Adipocyte (in vitro differentiated cells): ENCODE results near the gene DYRK2.

ENCODE experiments used
- DNase-seq: peaks from one replicate; pipeline ENCODE4 v3.0.0-alpha.2; 2015; ENCODE audit warnings: low read depth
- H3K27me3 ChIP-seq: replicated peaks from 2 replicates; pipeline ENCODE4 v1.7.0; 2013; ENCODE audit warnings: mild to moderate bottlenecking, low read length, moderate library complexity; ENCODE audit not compliant: control insufficient read depth, insufficient read depth
- H3K36me3 ChIP-seq: 2 replicates; pipeline ENCODE4 v1.7.0; 2013; ENCODE audit warnings: low read length, mild to moderate bottlenecking, moderate library complexity; ENCODE audit not compliant: control insufficient read depth, insufficient read depth, severe bottlenecking
- H3K4me1 ChIP-seq: 2 replicates; pipeline ENCODE4 v1.7.0; 2013; ENCODE audit warnings: mild to moderate bottlenecking, low read length, moderate library complexity; ENCODE audit not compliant: control insufficient read depth, insufficient read depth
- H3K4me3 ChIP-seq: 2 replicates; pipeline ENCODE4 v1.7.0; 2013; ENCODE audit warnings: mild to moderate bottlenecking, low read length, moderate library complexity
- H3K9ac ChIP-seq: 2 replicates; pipeline ENCODE4 v1.7.0; 2013; ENCODE audit warnings: mild to moderate bottlenecking, low read length, moderate library complexity
- H3K9me3 ChIP-seq: 2 replicates; pipeline ENCODE4 v1.7.0; 2013; ENCODE audit warnings: mild to moderate bottlenecking, low read length, moderate library complexity; ENCODE audit not compliant: control insufficient read depth

The DYRK2 gene

DNA sequence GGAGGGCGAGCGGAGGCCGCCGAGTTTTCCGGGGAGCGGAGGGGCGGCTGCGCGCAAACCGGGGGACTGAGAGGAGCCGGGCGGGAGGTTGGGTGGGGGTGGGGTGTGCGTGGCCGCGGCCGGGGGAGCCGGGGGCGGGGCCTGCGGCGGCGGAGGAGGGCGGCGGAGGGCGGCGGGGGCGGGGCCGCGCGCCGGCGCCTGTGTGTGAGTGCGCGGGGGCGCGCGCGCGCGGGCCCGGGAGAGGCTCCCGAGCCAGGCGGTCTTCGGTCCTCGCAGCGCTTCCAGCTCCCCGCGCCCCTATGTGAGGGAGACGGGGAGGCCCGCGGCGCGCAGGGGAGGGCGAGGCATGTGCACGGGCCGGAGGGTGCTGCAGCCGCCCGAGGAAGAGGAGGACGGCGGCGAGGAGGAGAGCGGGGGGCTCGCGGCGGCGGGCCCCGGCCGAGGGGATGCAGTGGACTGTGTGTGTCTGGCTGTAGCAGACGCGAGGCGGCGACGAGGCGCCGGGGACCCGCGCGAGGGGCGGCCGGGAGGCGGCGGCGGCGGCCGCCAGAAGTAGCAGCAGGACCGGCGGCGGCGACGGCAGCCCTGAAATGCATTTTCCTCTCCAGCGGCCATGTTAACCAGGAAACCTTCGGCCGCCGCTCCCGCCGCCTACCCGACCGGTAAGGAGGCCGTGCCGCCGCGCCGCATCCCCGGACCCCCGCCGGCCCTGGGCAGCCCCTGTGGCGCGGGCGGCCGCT, at the start of gene DYRK2:
TSS of gene DYRK2 (plus strand) at position 225 of the 740 bp plus-strand sequence. CDS start at position 614, 389 bp downstream.
- peak within 1 kb of the TSS; percentile 95 for H3K9ac ChIP-seq
- DNase-seq, result peak; percentile 90
- H3K36me3 ChIP-seq, result peaks cover under 1% of the 10 kb centered on the region
- peak within 1 kb of the TSS; percentile 92 for H3K4me3 ChIP-seq
- H3K9me3 ChIP-seq, result no peaks in the 10 kb centered on the region
- H3K27me3 ChIP-seq, result no peaks in the 10 kb centered on the region
- H3K4me1 ChIP-seq, result peaks cover 43% of the 10 kb centered on the region

DNA sequence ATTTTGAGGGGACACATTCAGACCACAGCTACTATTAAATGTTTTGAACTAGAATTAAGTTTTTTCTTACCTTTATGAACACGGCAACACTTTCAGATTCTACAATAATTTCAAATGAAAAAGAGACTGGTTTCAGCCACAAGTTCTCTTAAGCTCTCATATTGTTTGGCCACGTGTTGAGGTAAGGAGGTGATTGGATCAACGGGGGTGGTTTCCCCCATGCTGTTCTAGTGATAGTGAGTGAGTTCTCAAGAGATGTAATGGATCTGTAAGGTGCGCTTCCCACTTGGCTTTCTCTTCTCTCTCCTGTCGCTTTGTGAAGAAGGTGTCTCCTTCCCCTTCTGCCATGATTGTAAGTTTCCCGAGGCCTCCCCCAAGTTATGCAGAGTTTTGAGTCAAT, 48.9 kb upstream of the DYRK2 start:
- Histone ChIP-seq H3K9ac (no peak overlapping the region), H3K36me3 (no peaks in the 10 kb centered on the region), H3K4me3 (no peak overlapping the region), H3K4me1 (no peaks in the 10 kb centered on the region), H3K9me3 (no peaks in the 10 kb centered on the region), H3K27me3 (no peaks in the 10 kb centered on the region)
- DNase-seq, result no peak

DNA sequence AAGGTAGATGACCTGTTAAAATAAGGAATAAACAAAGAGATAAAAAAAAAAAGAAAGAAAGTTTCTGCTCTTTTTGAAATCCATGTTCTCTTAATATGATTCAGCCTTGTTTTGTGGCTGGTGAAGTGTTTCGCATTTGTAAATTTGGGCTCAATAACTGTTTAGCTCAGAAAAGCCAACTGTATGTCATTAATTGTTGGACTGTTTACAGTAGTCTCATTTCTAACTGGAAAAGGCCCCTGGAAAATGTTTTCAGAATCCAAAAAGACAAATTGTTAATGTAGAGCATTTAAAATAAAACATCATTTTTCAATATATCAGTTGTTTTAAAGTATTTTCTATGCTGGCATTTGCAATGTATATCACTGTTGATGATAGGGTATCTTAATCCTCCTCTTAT, 47.4 kb upstream of the DYRK2 start:
- no peaks in the 10 kb centered on the region for H3K36me3 ChIP-seq
- no peak overlapping the region for H3K4me3 ChIP-seq
- no peaks in the 10 kb centered on the region for H3K27me3 ChIP-seq
- DNase-seq, result no peak
- H3K9me3 ChIP-seq, result no peaks in the 10 kb centered on the region
- H3K4me1 ChIP-seq, result no peaks in the 10 kb centered on the region
- H3K9ac ChIP-seq, result no peak overlapping the region

DNA sequence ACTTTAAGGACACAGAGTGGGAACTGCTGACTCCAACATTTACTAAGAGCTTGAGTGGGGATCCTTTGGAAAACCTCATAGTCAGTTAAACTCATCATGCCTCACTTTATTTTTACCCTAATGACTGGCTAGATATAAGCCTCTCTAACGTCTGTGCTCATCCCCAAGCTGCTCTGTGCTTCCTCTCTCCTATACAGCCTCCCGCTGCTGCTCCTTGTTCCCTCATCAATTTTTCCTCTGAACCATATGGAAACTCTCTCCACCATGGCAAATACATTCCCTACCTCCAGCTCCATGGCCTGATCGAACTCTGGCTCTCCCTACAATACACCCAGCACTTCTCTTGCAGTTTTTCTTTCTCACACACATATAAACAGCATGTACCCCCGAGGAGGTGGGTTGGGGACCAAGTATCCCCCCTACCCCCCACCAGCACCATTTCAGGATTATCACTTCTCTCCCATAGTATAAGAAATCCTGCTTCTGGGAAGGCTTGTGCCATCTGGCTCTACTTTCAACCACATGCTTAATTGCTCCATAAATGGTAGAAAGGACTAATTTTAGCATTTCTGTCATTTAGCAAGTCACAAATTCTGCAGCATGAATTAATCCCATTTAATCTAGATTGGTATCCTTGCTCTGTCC, 39.2 kb upstream of the DYRK2 start:
- no peaks in the 10 kb centered on the region for H3K9me3 ChIP-seq
- no peaks in the 10 kb centered on the region for H3K36me3 ChIP-seq

DNA sequence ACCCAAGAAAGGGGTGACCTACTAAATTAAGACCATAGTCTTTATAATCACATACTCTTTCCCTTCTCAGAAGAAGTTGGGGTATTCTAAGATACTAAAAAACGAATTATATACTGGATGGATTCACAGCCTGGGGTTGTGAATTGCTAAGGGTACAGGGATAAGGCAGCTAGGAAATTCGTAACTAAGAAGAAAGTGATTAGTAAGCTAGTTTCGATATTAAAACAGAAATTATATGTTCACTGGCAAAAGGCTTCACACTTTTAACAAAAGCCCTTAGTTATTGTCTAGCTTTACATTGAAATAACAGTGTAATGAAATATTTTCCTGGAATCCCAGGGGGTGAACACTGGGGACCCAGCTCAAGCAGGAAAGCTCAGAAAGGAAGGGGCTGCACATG, 35.5 kb upstream of the DYRK2 start:
- Histone ChIP-seq H3K9ac (no peak overlapping the region), H3K4me1 (no peaks in the 10 kb centered on the region), H3K4me3 (no peak overlapping the region), H3K36me3 (no peaks in the 10 kb centered on the region), H3K9me3 (no peaks in the 10 kb centered on the region), H3K27me3 (no peaks in the 10 kb centered on the region)
- no peak for DNase-seq

More for the DNA sequence above, 39.2 kb upstream of the DYRK2 start:
- Histone ChIP-seq H3K9ac (no peak overlapping the region), H3K4me1 (no peaks in the 10 kb centered on the region), H3K4me3 (no peak overlapping the region), H3K27me3 (no peaks in the 10 kb centered on the region)
- DNase-seq, result no peak

DNA sequence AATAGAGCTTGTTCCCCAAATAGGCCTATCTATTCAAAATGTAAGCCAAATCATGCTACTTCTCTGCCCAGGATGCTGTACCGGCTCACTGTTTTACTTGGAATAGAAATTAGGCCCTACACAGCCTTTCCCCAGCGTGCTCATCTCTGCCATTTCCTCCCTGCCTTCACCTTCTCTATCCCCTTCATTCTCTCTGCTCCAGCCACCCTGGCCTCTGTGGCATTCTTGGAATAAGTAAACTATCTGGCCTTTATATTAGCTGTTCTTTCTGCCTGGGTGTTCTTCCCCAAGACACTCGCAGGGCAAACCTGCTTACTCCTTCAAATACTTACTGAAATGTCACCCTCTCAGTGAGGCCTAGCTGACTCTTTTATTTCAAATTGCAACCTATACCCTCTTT, 30.9 kb upstream of the DYRK2 start:
- no peaks in the 10 kb centered on the region for H3K27me3 ChIP-seq
- no peaks in the 10 kb centered on the region for H3K9me3 ChIP-seq
- no peak overlapping the region for H3K4me3 ChIP-seq
- H3K9ac ChIP-seq, result no peak overlapping the region
- H3K4me1 ChIP-seq, result no peaks in the 10 kb centered on the region
- DNase-seq, result no peak
- no peaks in the 10 kb centered on the region for H3K36me3 ChIP-seq

DNA sequence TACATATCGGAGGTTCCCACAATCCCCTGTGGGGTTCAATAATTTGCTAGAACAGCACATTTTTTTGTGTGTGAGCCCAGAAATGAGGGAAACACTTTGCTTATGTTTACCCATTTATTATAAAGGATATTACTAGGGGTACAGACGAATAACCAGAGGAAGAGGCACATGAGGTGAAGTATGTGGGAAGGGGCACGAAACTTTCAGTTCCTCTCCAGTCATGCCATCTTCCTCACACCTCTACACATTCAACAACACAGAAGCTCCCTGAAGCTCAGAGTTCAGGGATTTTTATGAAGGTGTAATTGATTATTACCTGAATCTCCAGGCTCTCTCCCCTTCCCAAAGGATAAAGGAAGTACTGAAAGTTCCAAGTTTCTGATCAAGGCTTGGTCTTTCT, 30.2 kb upstream of the DYRK2 start:
- H3K27me3 ChIP-seq, result no peaks in the 10 kb centered on the region
- H3K36me3 ChIP-seq, result no peaks in the 10 kb centered on the region
- no peaks in the 10 kb centered on the region for H3K9me3 ChIP-seq
- H3K9ac ChIP-seq, result no peak overlapping the region
- no peaks in the 10 kb centered on the region for H3K4me1 ChIP-seq
- no peak overlapping the region for H3K4me3 ChIP-seq
- DNase-seq, result no peak

DNA sequence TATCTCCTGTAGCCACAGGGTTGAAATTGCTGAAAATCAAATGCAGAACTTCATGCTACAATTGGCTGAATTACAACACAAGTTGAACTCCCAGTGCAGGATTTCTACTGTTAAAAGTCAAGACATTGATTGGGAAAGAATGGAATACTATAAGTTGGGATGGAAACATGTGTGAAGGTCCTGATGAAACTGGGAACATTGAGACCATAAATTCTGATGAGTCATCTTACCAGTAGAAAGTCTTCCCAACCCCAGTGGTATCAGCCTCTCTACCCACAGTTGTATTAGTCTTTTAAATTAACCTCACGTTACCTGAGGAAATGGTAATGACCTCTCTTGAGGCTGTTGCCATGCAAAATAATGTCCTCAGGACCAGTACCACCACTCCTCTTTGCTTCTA, 27.4 kb upstream of the DYRK2 start:
- Histone ChIP-seq H3K4me1 (no peaks in the 10 kb centered on the region), H3K4me3 (no peak overlapping the region), H3K27me3 (no peaks in the 10 kb centered on the region), H3K36me3 (no peaks in the 10 kb centered on the region), H3K9me3 (no peaks in the 10 kb centered on the region), H3K9ac (no peak overlapping the region)
- no peak for DNase-seq

DNA sequence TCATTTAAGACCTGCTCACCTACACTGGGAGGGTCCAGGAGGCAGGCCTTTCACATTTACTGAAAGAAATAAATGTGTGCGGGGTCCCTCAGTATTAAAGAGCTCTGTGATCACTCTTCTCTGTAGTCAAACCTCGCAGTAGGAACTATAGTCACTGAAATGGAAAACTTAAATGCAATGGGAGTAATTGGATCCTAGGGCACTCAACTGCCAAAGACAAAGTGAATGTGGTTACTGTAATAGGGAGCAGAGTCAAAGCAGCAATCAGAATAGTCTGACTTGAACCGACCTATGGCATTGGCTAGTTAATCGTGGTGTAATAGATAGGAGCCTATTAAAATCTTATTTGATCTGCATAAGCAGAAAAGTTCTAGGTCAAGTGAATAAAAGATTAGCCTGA, 26.6 kb upstream of the DYRK2 start:
- no peaks in the 10 kb centered on the region for H3K4me1 ChIP-seq
- H3K27me3 ChIP-seq, result no peaks in the 10 kb centered on the region
- no peak for DNase-seq
- H3K4me3 ChIP-seq, result no peak overlapping the region
- no peaks in the 10 kb centered on the region for H3K36me3 ChIP-seq
- H3K9me3 ChIP-seq, result no peaks in the 10 kb centered on the region
- H3K9ac ChIP-seq, result no peak overlapping the region

DNA sequence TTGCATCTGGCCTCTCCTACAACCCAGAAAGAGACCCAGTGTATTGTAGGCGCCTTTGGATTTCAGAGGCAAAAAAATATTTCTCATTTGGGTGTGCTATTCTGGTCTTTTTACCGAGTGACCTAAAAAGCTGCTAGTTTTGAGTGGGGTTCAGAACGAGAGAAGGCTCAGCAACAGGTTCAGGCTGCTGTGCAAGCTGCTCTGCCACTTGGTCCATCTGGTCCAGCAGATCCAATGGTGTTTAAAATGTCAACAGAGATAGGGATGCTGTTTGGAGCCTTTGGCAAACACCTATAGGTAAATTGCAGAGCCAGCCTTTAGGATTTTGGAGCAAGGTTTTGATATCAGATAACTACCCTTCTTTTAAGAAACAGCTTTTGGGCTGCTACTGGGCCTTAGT, 25.3 kb upstream of the DYRK2 start:
- Histone ChIP-seq H3K36me3 (no peaks in the 10 kb centered on the region), H3K9me3 (no peaks in the 10 kb centered on the region), H3K9ac (no peak overlapping the region), H3K27me3 (no peaks in the 10 kb centered on the region), H3K4me1 (no peaks in the 10 kb centered on the region), H3K4me3 (no peak overlapping the region)
- no peak for DNase-seq

DNA sequence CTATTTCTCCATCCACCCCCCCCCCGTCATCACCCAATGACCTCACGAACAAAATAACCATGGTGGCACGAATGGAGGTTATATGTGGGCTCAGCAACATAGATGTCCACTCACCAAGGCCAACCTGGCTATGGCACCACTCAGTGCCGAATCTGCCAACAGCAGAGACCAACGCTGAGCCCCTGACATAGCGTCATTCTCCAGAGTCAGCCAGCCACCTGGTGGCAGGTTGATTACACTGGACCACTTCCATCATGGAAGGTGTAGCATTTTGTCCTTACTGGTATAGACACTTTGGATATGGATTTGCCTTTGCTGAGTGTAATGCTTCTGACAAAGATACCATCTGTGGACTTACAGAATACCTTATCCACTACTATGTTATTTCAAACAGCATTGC, 24.2 kb upstream of the DYRK2 start:
- no peak overlapping the region for H3K9ac ChIP-seq
- no peak overlapping the region for H3K4me3 ChIP-seq
- H3K4me1 ChIP-seq, result no peaks in the 10 kb centered on the region
- no peaks in the 10 kb centered on the region for H3K27me3 ChIP-seq
- no peak for DNase-seq
- no peaks in the 10 kb centered on the region for H3K9me3 ChIP-seq
- no peaks in the 10 kb centered on the region for H3K36me3 ChIP-seq
